Upper lobe of left lung (tissue), 4 donors: ENCODE results near the gene SMC2.

Experiments
- CTCF ChIP-seq, 6 experiments: fragments of 450-650 bp in 4 of 6; fragments of 200-600 bp in 2 of 6; sonication (generic) in 2 of 6; IDR thresholded peaks; one replicate each; pipeline ENCODE4 v1.5.1; 2016 to 2019; ENCODE audit warnings: antibody characterized with exemption in 6 of 6
- POLR2A ChIP-seq, 4 donors: fragments of 450-650 bp; IDR thresholded peaks; one replicate each; pipeline ENCODE4 v1.5.1; 2016 to 2017; ENCODE audit warnings: antibody characterized with exemption in 4 of 4, mild to moderate bottlenecking in 2 of 4

GRCh38 chr9:104073770-104074133 is 20.4 kb upstream of the SMC2 start:
- TF ChIP-seq CTCF (IDR thresholded peaks at IDR 0.05) (no peak), POLR2A (IDR thresholded peaks at IDR 0.05) (no peak)
